Brain microvascular endothelial cell (primary cell): ENCODE measurements around the gene ANP32A.
A peak's percentile ranks its signal among the peaks of the same experiment; 100 is the strongest.

ENCODE experiments used
- DNase-seq: peaks from one replicate; pipeline ENCODE4 v3.0.0-alpha.2; 2020
- H3K27ac ChIP-seq: fragments of 250-450 bp; sonication (Bioruptor Pico); 2 replicates; pipeline ENCODE4 v1.5.1; 2020; ENCODE audit warnings: mild to moderate bottlenecking, moderate library complexity
- H3K27me3 ChIP-seq: fragments of 250-450 bp; sonication (Bioruptor Pico); replicated peaks from 2 replicates; pipeline ENCODE4 v1.5.1; 2020; ENCODE audit warnings: mild to moderate bottlenecking
- H3K36me3 ChIP-seq: fragments of 250-450 bp; sonication (Bioruptor Pico); replicated peaks from 2 replicates; pipeline ENCODE4 v1.5.1; 2020; ENCODE audit warnings: mild to moderate bottlenecking
- H3K4me3 ChIP-seq: 2 replicates; pipeline ENCODE4 v1.5.1; 2011; ENCODE audit warnings: low read depth, mild to moderate bottlenecking, control low read depth, low read length, moderate library complexity
- CTCF ChIP-seq: IDR thresholded peaks from 2 replicates; pipeline ENCODE4 v1.5.1; 2011; ENCODE audit warnings: low read depth, mild to moderate bottlenecking, moderate library complexity, low read length, control low read depth, inconsistent platforms; ENCODE audit errors: missing control alignments
- in situ Hi-C: cut with HindIII; loops from 2 replicates; pipeline ENCODE4 v1.10.0; 2017; ENCODE audit warnings: low sequenced_read_pairs, low pct_ligation_motif_present

The ANP32A gene

GRCh38 chr15:68851971-68852370 is 31.3 kb upstream of the ANP32A start:
- Histone ChIP-seq H3K4me3 (no peak overlapping the region), H3K27ac (no peak overlapping the region), H3K27me3 (peaks cover 2% of the 10 kb centered on the region), H3K36me3 (no peaks in the 10 kb centered on the region)
- in situ Hi-C loops, result no loop called here
- TF ChIP-seq CTCF, result no peak
- no peak for DNase-seq

GRCh38 chr15:68849497-68849896 is 28.8 kb upstream of the ANP32A start:
- Histone ChIP-seq H3K4me3 (no peak overlapping the region), H3K27me3 (peaks cover 10% of the 10 kb centered on the region), H3K36me3 (no peaks in the 10 kb centered on the region), H3K27ac (no peak overlapping the region)
- in situ Hi-C loops, result no loop called here
- no peak for DNase-seq
- TF ChIP-seq CTCF, result no peak

- DNase-seq, result no peak
- TF ChIP-seq CTCF, result no peak
- Histone ChIP-seq H3K27ac (no peak overlapping the region), H3K4me3 (no peak overlapping the region), H3K27me3 (peaks cover 30% of the 10 kb centered on the region), H3K36me3 (no peaks in the 10 kb centered on the region)
- in situ Hi-C loops, result no loop called here
Observed at GRCh38 chr15:68846851-68847439, 26.2 kb upstream of the ANP32A start.

GRCh38 chr15:68844856-68845550 is 24.3 kb upstream of the ANP32A start:
- H3K4me3 ChIP-seq, result no peak overlapping the region
- H3K27ac ChIP-seq, result no peak overlapping the region
- DNase-seq, result no peak
- TF ChIP-seq CTCF, result no peak
- no peaks in the 10 kb centered on the region for H3K36me3 ChIP-seq
- peaks cover 32% of the 10 kb centered on the region for H3K27me3 ChIP-seq
- in situ Hi-C loops, result no loop called here

GRCh38 chr15:68843425-68844311 is 23.0 kb upstream of the ANP32A start:
- no peaks in the 10 kb centered on the region for H3K36me3 ChIP-seq
- peak; percentile 1 for DNase-seq
- TF ChIP-seq CTCF, result no peak
- H3K27ac ChIP-seq, result no peak overlapping the region
- H3K4me3 ChIP-seq, result peak overlapping the region; percentile 50
- H3K27me3 ChIP-seq, result peaks cover 37% of the 10 kb centered on the region
- in situ Hi-C loops, result no loop called here
